CD4-positive, alpha-beta T cell treated with Interleukin-6 at 100 ng/mL for 8 hours (primary cell): Measurements from ENCODE around the gene B9D1.

Experiments used
- DNase-seq: peaks from one replicate; pipeline ENCODE4 v3.0.0-alpha.2; 2020; ENCODE audit warnings: mixed read lengths, low spot score

B9D1 gene

GRCh38 chr17:19302791-19303331, 59.7 kb downstream of the B9D1 start:
- no peak for DNase-seq

- no peak for DNase-seq
Observed at GRCh38 chr17:19301973-19302372, 60.5 kb downstream of the B9D1 start.

- DNase-seq: no peak
Observed at GRCh38 chr17:19301274-19301951, 61.1 kb downstream of the B9D1 start.

- no peak for DNase-seq
Observed at GRCh38 chr17:19299866-19300265, 62.7 kb downstream of the B9D1 start.

- no peak for DNase-seq
Observed at GRCh38 chr17:19299214-19299747, 63.2 kb downstream of the B9D1 start.

GRCh38 chr17:19298569-19299213, 63.8 kb downstream of the B9D1 start:
- DNase-seq: no peak

- DNase-seq: no peak
Observed at GRCh38 chr17:19296786-19297778, 65.4 kb downstream of the B9D1 start.

- DNase-seq: no peak
Observed at GRCh38 chr17:19295473-19296135, 66.9 kb downstream of the B9D1 start.

- DNase-seq: no peak
Observed at GRCh38 chr17:19294443-19294842, 68.1 kb downstream of the B9D1 start.
